ENCODE data around the gene EXOC6B. TPM values are rescaled to one million over a fixed set of nuclear protein-coding genes. Genes with fewer than 3 reads are reported as not detected.

EXOC6B gene
- total and polyA plus RNA-seq, 2 of the 8 experiments (the other 6 are each of a cell fraction or from before 2014, with no cell fraction given): 13.5 to 33.0 TPM

GRCh38 chr2:72625366-72625765 lies 200.5 kb downstream of the EXOC6B start (continued):
- no peak for TF ChIP-seq USF2 (IDR thresholded peaks at IDR 0.05; ENCODE audit: low read length)
- no peak for TF ChIP-seq BCL11A (IDR thresholded peaks at IDR 0.05; ENCODE audit: low read depth in 2 of 2, low read length in 2 of 2)
- TF ChIP-seq MAX (IDR thresholded peaks at IDR 0.05): no peak
- TF ChIP-seq GABPA (IDR thresholded peaks at IDR 0.05; ENCODE audit: borderline replicate concordance, insufficient read depth, low read length): no peak
- no peak for TF ChIP-seq KDM1A (IDR thresholded peaks at IDR 0.05; ENCODE audit: borderline replicate concordance, low read length)
- no peak for TF ChIP-seq TAF7 (optimal IDR thresholded peaks at IDR 0.05; ENCODE audit: borderline replicate concordance, low read depth, low read length)
- no peak for TF ChIP-seq ATF3 (IDR thresholded peaks at IDR 0.05; ENCODE audit: insufficient read depth, low read depth, low read length)
- TF ChIP-seq POU5F1 (IDR thresholded peaks at IDR 0.05; ENCODE audit: low read depth, low read length): no peak
